ENCODE results near the gene ABI3BP.
"Not testable (repeated sequence)": the region's sequence is repeated elsewhere in the genome, so short reads cannot be mapped to it uniquely, and the experiment has no call there.

ABI3BP gene

GRCh38 chr3:100982710-100983109 is 10.5 kb downstream of the ABI3BP start:
- no peak for DNase-seq

GRCh38 chr3:100981164-100981911 is 11.9 kb downstream of the ABI3BP start:
- DNase-seq, result no peak

GRCh38 chr3:100978011-100978659 is 15.1 kb downstream of the ABI3BP start:
- no peak for DNase-seq

- no peak for DNase-seq
These were observed 16.6 kb downstream of the ABI3BP start for GRCh38 chr3:100976611-100977010.

GRCh38 chr3:100975714-100976113 is 17.5 kb downstream of the ABI3BP start:
- no peak for DNase-seq

- DNase-seq, result no peak
These were observed 19.6 kb downstream of the ABI3BP start for GRCh38 chr3:100973594-100973993.

- no peak for DNase-seq
These were observed 20.4 kb downstream of the ABI3BP start for GRCh38 chr3:100972867-100973266.

- DNase-seq, result no peak
These were observed 20.8 kb downstream of the ABI3BP start for GRCh38 chr3:100972301-100972844.

- DNase-seq, result no peak
These were observed 21.4 kb downstream of the ABI3BP start for GRCh38 chr3:100971798-100972197.

- no peak for DNase-seq
These were observed 22.7 kb downstream of the ABI3BP start for GRCh38 chr3:100970477-100970990.

- DNase-seq, result no peak
These were observed 24.0 kb downstream of the ABI3BP start for GRCh38 chr3:100968932-100969906.

- DNase-seq, result no peak
These were observed 26.4 kb downstream of the ABI3BP start for GRCh38 chr3:100966807-100967206.

GRCh38 chr3:100966049-100966491 is 27.2 kb downstream of the ABI3BP start:
- DNase-seq, result no peak

- no peak for DNase-seq
These were observed 30.2 kb downstream of the ABI3BP start for GRCh38 chr3:100963041-100963440.

- no peak for DNase-seq
These were observed 35.8 kb downstream of the ABI3BP start for GRCh38 chr3:100957261-100957986.

GRCh38 chr3:100956276-100956675 is 36.9 kb downstream of the ABI3BP start:
- DNase-seq, result no peak

GRCh38 chr3:100954990-100955389 is 38.2 kb downstream of the ABI3BP start:
- DNase-seq, result no peak

GRCh38 chr3:100954199-100954935 is 38.9 kb downstream of the ABI3BP start:
- no peak for DNase-seq

GRCh38 chr3:100953103-100953502 is 40.1 kb downstream of the ABI3BP start:
- no peak for DNase-seq

GRCh38 chr3:100947119-100947518 is 46.1 kb downstream of the ABI3BP start:
- no peak for DNase-seq

- not testable (repeated sequence) for DNase-seq
These were observed 47.1 kb downstream of the ABI3BP start for GRCh38 chr3:100946096-100946495.
